ENCODE results near the gene FUT7.

FUT7 gene

DNA sequence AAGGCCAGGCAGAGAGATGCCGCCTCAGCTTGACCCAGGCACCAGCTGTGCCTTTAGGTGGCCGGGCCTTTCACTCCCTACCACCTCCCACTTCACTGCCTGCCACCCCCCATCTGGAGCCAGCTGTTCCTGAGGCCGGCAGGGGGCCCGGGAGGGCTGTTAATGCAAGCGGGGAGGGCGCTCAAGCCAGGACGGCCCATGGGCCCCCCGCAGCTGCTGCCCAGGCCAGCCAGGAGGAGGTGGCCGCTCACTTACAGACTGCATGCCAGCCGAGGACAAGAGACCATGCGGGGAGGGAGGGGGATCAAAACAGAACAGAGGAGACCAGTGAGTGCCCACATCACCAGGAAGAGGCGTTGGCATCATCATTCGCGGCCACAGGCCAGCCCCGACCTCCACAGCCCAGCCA lies 8.3 kb downstream of the FUT7 start:
- no peak for DNase-seq (ENCODE audit: low read depth)
- H3K4me3 ChIP-seq (ENCODE audit: low read depth, low read length): no peak overlapping the region
- TF ChIP-seq, protein P1, sequence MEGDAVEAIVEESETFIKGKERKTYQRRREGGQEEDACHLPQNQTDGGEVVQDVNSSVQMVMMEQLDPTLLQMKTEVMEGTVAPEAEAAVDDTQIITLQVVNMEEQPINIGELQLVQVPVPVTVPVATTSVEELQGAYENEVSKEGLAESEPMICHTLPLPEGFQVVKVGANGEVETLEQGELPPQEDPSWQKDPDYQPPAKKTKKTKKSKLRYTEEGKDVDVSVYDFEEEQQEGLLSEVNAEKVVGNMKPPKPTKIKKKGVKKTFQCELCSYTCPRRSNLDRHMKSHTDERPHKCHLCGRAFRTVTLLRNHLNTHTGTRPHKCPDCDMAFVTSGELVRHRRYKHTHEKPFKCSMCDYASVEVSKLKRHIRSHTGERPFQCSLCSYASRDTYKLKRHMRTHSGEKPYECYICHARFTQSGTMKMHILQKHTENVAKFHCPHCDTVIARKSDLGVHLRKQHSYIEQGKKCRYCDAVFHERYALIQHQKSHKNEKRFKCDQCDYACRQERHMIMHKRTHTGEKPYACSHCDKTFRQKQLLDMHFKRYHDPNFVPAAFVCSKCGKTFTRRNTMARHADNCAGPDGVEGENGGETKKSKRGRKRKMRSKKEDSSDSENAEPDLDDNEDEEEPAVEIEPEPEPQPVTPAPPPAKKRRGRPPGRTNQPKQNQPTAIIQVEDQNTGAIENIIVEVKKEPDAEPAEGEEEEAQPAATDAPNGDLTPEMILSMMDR (conservative IDR thresholded peaks at IDR 0.05; ENCODE audit: low read depth, low read length): no peak

- H3K4me3 ChIP-seq (ENCODE audit: low read depth, low read length): no peak overlapping the region
- no peak for DNase-seq (ENCODE audit: low read depth)
- TF ChIP-seq, protein P1 (conservative IDR thresholded peaks at IDR 0.05; ENCODE audit: low read depth, low read length): no peak
Measured at GRCh38 chr9:137023157-137023556, 8.7 kb downstream of the FUT7 start.

- no peak for DNase-seq (ENCODE audit: low read depth)
- H3K4me3 ChIP-seq (ENCODE audit: low read depth, low read length): no peak overlapping the region
- TF ChIP-seq, protein P1 (conservative IDR thresholded peaks at IDR 0.05; ENCODE audit: low read depth, low read length): no peak
Measured at GRCh38 chr9:137022662-137023008, 9.3 kb downstream of the FUT7 start.

DNA sequence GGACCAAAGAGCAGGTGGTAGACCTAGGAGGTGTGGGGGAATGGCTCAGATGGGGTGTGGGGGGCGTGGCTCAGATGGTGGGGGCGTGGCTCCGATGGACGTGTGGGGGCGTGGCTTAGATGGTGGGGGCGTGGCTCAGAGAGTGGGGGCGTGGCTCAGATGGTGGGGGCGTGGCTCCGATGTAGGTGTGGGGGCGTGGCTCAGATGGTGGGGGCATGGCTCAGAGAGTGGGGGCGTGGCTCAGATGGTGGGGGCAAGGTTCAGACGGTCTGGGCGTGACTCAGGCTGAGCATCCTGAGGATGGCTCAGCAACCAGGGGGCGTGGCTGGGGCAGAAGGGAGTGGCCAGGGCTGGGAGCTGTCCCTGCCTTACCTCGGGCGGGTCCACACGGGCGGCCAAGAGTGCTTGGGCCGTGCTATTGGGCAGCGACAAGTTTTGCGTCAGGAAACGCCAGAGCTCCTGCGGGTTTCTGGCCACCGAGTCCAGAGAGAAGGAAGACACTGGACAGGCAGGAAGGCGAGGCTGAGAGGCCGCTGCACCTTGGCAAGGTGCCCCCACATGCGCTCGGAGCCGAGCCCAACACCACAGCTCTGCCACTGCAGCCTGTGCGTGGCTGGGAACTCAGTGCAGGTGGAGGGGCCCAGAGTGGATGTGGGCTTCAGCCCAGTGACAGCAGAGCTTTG lies 9.8 kb downstream of the FUT7 start:
- TF ChIP-seq, protein P1 (conservative IDR thresholded peaks at IDR 0.05; ENCODE audit: low read depth, low read length): no peak
- peak; percentile 65 for DNase-seq (ENCODE audit: low read depth)
- H3K4me3 ChIP-seq (ENCODE audit: low read depth, low read length): no peak overlapping the region

DNA sequence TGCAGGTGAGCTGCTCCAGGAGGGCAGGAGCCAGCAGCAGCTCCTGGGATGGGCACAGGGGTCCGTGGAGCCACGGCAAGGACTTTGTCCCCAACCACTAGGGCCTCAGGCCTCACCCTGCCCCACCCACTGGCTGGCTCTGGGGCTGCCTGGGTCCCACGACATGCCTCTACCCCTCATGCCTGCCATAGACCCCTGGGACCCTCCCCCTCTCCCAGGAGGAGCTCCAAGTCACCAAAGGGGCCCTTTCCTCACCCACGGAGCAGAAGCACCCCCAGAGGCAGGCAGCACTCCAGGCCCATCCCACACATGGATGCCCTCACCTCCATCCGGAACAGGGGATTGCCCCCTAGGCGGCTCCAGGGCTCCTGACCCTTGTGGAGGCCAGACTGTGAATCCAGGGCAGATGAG lies 10.3 kb downstream of the FUT7 start:
- TF ChIP-seq, protein P1 (conservative IDR thresholded peaks at IDR 0.05; ENCODE audit: low read depth, low read length): no peak
- DNase-seq (ENCODE audit: low read depth): no peak
- no peak overlapping the region for H3K4me3 ChIP-seq (ENCODE audit: low read depth, low read length)

- TF ChIP-seq, protein P1 (conservative IDR thresholded peaks at IDR 0.05; ENCODE audit: low read depth, low read length): no peak
- DNase-seq (ENCODE audit: low read depth): no peak
- no peak overlapping the region for H3K4me3 ChIP-seq (ENCODE audit: low read depth, low read length)
Measured at GRCh38 chr9:137020771-137021567, 10.9 kb downstream of the FUT7 start.

Measured in choroid plexus epithelial cell (primary cell).